B cell (primary cell): ENCODE results near the gene IL1RL1. TPM values are rescaled to one million over a fixed set of nuclear protein-coding genes. Genes with fewer than 3 reads are reported as not detected.

ENCODE experiments used
- ATAC-seq: fragments of 200-7000 bp; cut with Tn5 transposase; one replicate; pipeline ENCODE4 v1.10.0; 2021; ENCODE audit warnings: low read depth, mild to moderate bottlenecking, moderate number of reproducible peaks, moderate library complexity
- CTCF ChIA-PET: fragments of 350-600 bp; sonication (Branson Sonifier 250); formaldehyde crosslinking; loops from one replicate; lab custom pipeline; 2021; ENCODE audit warnings: antibody characterized with exemption, inconsistent platforms; lab: Charles Lee
- POLR2A ChIA-PET: fragments of 350-600 bp; sonication (Branson Sonifier 250); formaldehyde crosslinking; loops from one replicate; lab custom pipeline; 2021; ENCODE audit warnings: antibody characterized with exemption; lab: Charles Lee
- DNase-seq: peaks from one replicate; pipeline ENCODE4 v3.0.0; 2013
- H2AFZ ChIP-seq: 2 replicates; pipeline ENCODE4 v1.6.1; 2012; ENCODE audit warnings: mild to moderate bottlenecking, low read depth, low read length; ENCODE audit not compliant: insufficient read depth, poor library complexity, severe bottlenecking
- H3K27ac ChIP-seq, 2 donors: 1 replicate in 1 of 2; 2 replicates in 1 of 2; pipeline ENCODE4 v1.5.1; 2012 to 2013; ENCODE audit warnings: low read length in 2 of 2, mild to moderate bottlenecking in 2 of 2, moderate library complexity in 1 of 2
- H3K27me3 ChIP-seq, 4 experiments: fragments of 200-600 bp in 1 of 4; sonication (generic) in 1 of 4; replicated peaks in 1 of 4; 1 replicate in 2 of 4; 2 replicates in 2 of 4; pipeline versions ENCODE4 v1.6.1 to v1.7.0; 2013 to 2016; ENCODE audit warnings: low read length in 3 of 4, mild to moderate bottlenecking in 2 of 4, mixed read lengths in 1 of 4, moderate library complexity in 1 of 4; ENCODE audit not compliant: insufficient read depth in 4 of 4, control insufficient read depth in 3 of 4; ENCODE audit errors: control extremely low read depth in 1 of 4
- H3K36me3 ChIP-seq, 2 experiments: replicated peaks in 1 of 2; 1 replicate in 1 of 2; 2 replicates in 1 of 2; pipeline versions ENCODE4 v1.6.1 to v1.7.1; 2013; ENCODE audit warnings: low read length in 1 of 2; ENCODE audit not compliant: insufficient read depth in 2 of 2, control insufficient read depth in 1 of 2; ENCODE audit errors: control extremely low read depth in 1 of 2, extremely low read depth in 1 of 2
- H3K4me1 ChIP-seq, 2 donors: fragments of 200-600 bp in 1 of 2; sonication (generic) in 1 of 2; 1 replicate in 1 of 2; 2 replicates in 1 of 2; pipeline versions ENCODE4 v1.5.1 to v1.6.1; 2013 to 2017; ENCODE audit warnings: low read length in 2 of 2; ENCODE audit not compliant: control insufficient read depth in 2 of 2, insufficient read depth in 2 of 2
- H3K4me2 ChIP-seq: replicated peaks from 2 replicates; pipeline ENCODE3; 2012; ENCODE audit warnings: mild to moderate bottlenecking, low read depth, low read length; ENCODE audit not compliant: poor library complexity, severe bottlenecking
- H3K4me3 ChIP-seq, 5 experiments: fragments of 200-600 bp in 1 of 5; sonication (generic) in 1 of 5; 1 replicate in 3 of 5; 2 replicates in 2 of 5; pipeline versions ENCODE4 v1.5.1 to v1.7.0; 2011 to 2016; ENCODE audit warnings: low read length in 4 of 5, mild to moderate bottlenecking in 4 of 5, low read depth in 2 of 5, control low read depth in 1 of 5, moderate library complexity in 1 of 5; ENCODE audit not compliant: insufficient read depth in 1 of 5; ENCODE audit errors: control extremely low read depth in 1 of 5, extremely low read depth in 1 of 5
- H3K79me2 ChIP-seq: fragments of 200-600 bp; sonication (generic); one replicate; pipeline ENCODE4 v1.6.0; 2016; ENCODE audit warnings: low read length; ENCODE audit not compliant: control insufficient read depth, insufficient read depth
- H3K9ac ChIP-seq: fragments of 200-600 bp; sonication (generic); 2 replicates; pipeline ENCODE4 v1.6.1; 2017; ENCODE audit warnings: mild to moderate bottlenecking, low read length, moderate library complexity
- H3K9me3 ChIP-seq, 3 donors: one replicate each; pipeline versions ENCODE4 v1.6.1 to v1.7.1; 2013; ENCODE audit warnings: low read length in 2 of 3; ENCODE audit not compliant: control insufficient read depth in 2 of 3, insufficient read depth in 1 of 3; ENCODE audit errors: control extremely low read depth in 1 of 3
- H4K20me1 ChIP-seq: 2 replicates; pipeline ENCODE4 v1.6.0; 2012; ENCODE audit warnings: mild to moderate bottlenecking, low read length; ENCODE audit not compliant: insufficient read depth, control insufficient read depth, poor library complexity, severe bottlenecking
- H3K27ac Mint-ChIP-seq: one replicate; pipeline ENCODE4 v1.8.0; 2021; ENCODE audit warnings: mixed read lengths
- H3K27me3 Mint-ChIP-seq: one replicate; pipeline ENCODE4 v1.8.0; 2021; ENCODE audit warnings: mixed read lengths
- H3K4me1 Mint-ChIP-seq: one replicate; pipeline ENCODE4 v1.8.0; 2021; ENCODE audit warnings: mixed read lengths
- H3K4me3 Mint-ChIP-seq: one replicate; pipeline ENCODE4 v1.8.0; 2021; ENCODE audit warnings: mixed read lengths
- H3K9me3 Mint-ChIP-seq: one replicate; pipeline ENCODE4 v1.8.0; 2022; ENCODE audit warnings: mixed read lengths; ENCODE audit not compliant: insufficient read depth
- CTCF ChIP-seq: fragments of 200-600 bp; IDR thresholded peaks from one replicate; pipeline ENCODE4 v1.8.0; 2022; ENCODE audit warnings: antibody characterized with exemption, mild to moderate bottlenecking
- EZH2 ChIP-seq: IDR thresholded peaks from 2 replicates; pipeline ENCODE4 v1.6.1; 2012; ENCODE audit warnings: borderline replicate concordance, low read depth, mild to moderate bottlenecking, moderate library complexity, low read length; ENCODE audit not compliant: insufficient read depth, poor library complexity, severe bottlenecking
- WGBS: methylation state at CpG from one replicate; pipeline ENCODE4 v1.1.5; 2013; ENCODE audit warnings: missing lambda C conversion rate; ENCODE audit not compliant: insufficient coverage; 5-methylcytosine and 5-hydroxymethylcytosine counted together
- intact Hi-C: fragments of 100-400 bp; cut with micrococcal nuclease; formaldehyde crosslinking; loops from one replicate; pipeline ENCODE4 v1.10.0; 2022
- polyA minus RNA-seq: library from RNA; depleted of rRNA, polyadenylated mRNA; stranded (reverse); fragments of >200 nt; gene quantifications from 2 replicates; pipeline ENCODE4 v1.2.3, GENCODE V29; 2012
- polyA plus RNA-seq: library from polyadenylated mRNA; depleted of rRNA; stranded (reverse); fragments of >200 nt; gene quantifications from 2 replicates; pipeline ENCODE4 v1.2.3, GENCODE V29; 2012
- total RNA-seq, 2 donors: library from RNA; stranded (reverse); fragments of 120-200 nt in 1 of 2; gene quantifications; 1 replicate in 1 of 2; 2 replicates in 1 of 2; pipeline versions ENCODE4 v1.2.3 to v1.2.4, GENCODE V29; 2013 to 2022

The IL1RL1 gene
- total RNA-seq (not detected in 2 replicates), polyA plus RNA-seq (not detected in 2 replicates), polyA minus RNA-seq (0.14 TPM in 1 of 2 replicates, not detected in the other)
- not detected for total RNA-seq (2013)

GRCh38 chr2:102310964-102311640 is at the start of gene IL1RL1:
IL1RL1 (plus strand) TSS chr2:102311563; CDS start chr2:102338265, 26,702 bp downstream.
- DNase-seq = no peak
- Histone ChIP-seq H3K79me2 (no peaks in the 10 kb centered on the region), H3K4me3 (no peak within 1 kb of the TSS), H3K4me1 (no peaks in the 10 kb centered on the region), H4K20me1 (no peaks in the 10 kb centered on the region), H2AFZ (no peak within 1 kb of the TSS), H3K4me2 (no peak within 1 kb of the TSS), H3K27me3 (peaks cover 0 to 6% (median 0%) of the 10 kb centered on the region in 4 experiments), H3K9me3 (no peaks in the 10 kb centered on the region), H3K9ac (no peak within 1 kb of the TSS), H3K27ac (no peak within 1 kb of the TSS), H3K36me3 (no peaks in the 10 kb centered on the region)
- TF ChIP-seq EZH2 (no peak), CTCF (no peak)
- Mint-ChIP-seq H3K27ac (no peak within 1 kb of the TSS), H3K27me3 (peaks cover 34% of the 10 kb centered on the region), H3K4me3 (no peak within 1 kb of the TSS), H3K9me3 (no peaks in the 10 kb centered on the region), H3K4me1 (no peaks in the 10 kb centered on the region)
- 96% methylated on average over 3 of the region's 5 CpGs for WGBS
- intact Hi-C loops = no loop called here
- ATAC-seq = no peak
- CTCF ChIA-PET = no interaction called here
- POLR2A ChIA-PET = no interaction called here
